Measurements from ENCODE around the gene POLR2J2. TPM values are rescaled to one million over a fixed set of nuclear protein-coding genes. Genes with fewer than 3 reads are reported as not detected.
A peak's percentile ranks its signal among the peaks of the same experiment; 100 is the strongest.
"Not testable (repeated sequence)": the region's sequence is repeated elsewhere in the genome, so short reads cannot be mapped to it uniquely, and the experiment has no call there.

Gene POLR2J2
- total and polyA plus RNA-seq, 10 of the 15 experiments (the other 5 are each of a cell fraction or from before 2014, with no cell fraction given), result 0.80 to 16.3 (median 6.6) TPM

DNA sequence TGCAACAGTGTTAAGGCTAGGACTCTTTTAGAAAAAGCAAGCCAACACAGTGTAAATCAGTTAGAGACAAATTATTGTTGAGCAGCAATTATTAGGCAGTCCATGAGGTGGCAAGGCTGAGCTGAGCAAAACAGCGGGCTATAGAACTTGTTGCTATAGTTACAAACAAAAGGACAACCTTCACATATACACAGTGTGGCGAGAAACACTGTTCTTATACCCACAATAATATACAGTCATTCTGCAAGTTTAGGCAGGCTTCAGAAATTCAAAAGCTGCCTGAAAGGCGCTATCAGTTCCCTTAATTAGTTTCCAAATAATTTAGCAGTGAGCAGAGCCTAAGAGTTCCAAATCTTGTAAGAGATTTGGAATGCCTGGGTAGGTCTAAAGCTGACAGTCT, 44.3 kb upstream of the POLR2J2 start:
- H3K27me3 ChIP-seq (replicated peaks in 1 of 2; ENCODE audit: control insufficient read depth in 2 of 2, insufficient read depth in 2 of 2, low read length in 1 of 2); H4K20me1 ChIP-seq (ENCODE audit: control insufficient read depth, insufficient read depth); H3K4me1 ChIP-seq (ENCODE audit: control insufficient read depth, insufficient read depth, low read length); H3K9ac ChIP-seq (ENCODE audit: control insufficient read depth, insufficient read depth, low read length); in situ Hi-C loops (cut with MboI); RAD21 ChIA-PET (ENCODE audit: unreplicated experiment); H3K4me3 ChIP-seq; POLR2A ChIA-PET; H3K79me2 ChIP-seq (ENCODE audit: control insufficient read depth, insufficient read depth, low read length); H3K36me3 ChIP-seq (ENCODE audit: control insufficient read depth in 2 of 2, insufficient read depth in 2 of 2, low read length in 1 of 2); intact Hi-C loops (cut with micrococcal nuclease; ENCODE audit: unreplicated experiment); H3K4me2 ChIP-seq (ENCODE audit: control insufficient read depth, insufficient read depth); H2AFZ ChIP-seq (ENCODE audit: control insufficient read depth, low read depth, low read length); SMC1A ChIA-PET (ENCODE audit: uncharacterized antibody, unreplicated experiment); BruUV-seq (replicated peaks); H3K27ac ChIP-seq (ENCODE audit: control insufficient read depth, insufficient read depth); H3K9me3 ChIP-seq (replicated peaks; ENCODE audit: control insufficient read depth, insufficient read depth, low read length): not testable (repeated sequence)
- peak; percentile 18 for FAIRE-seq
- ATAC-seq, result peak; percentile 68
- TF ChIP-seq MTA2 (IDR thresholded peaks at IDR 0.05; ENCODE audit: low read depth) (peak; percentile 43; the same call in 1 of the 2 replicates), DPF2 (IDR thresholded peaks at IDR 0.05) (0 out of 2 replicates have a peak, but pooled peaks have one; percentile 34), BMI1 (IDR thresholded peaks at IDR 0.05; ENCODE audit: borderline replicate concordance) (peak; percentile 72), RAD21 (IDR thresholded peaks at IDR 0.05; ENCODE audit: insufficient read depth, low read depth, low read length) (0 out of 2 replicates have a peak, but pooled peaks have one; percentile 15), JUNB (IDR thresholded peaks at IDR 0.05) (0 out of 2 replicates have a peak, but pooled peaks have one; percentile 18), IKZF2 (IDR thresholded peaks at IDR 0.05) (peak; percentile 21 to 37; a peak in 1 of 4 replicates), SPI1 (IDR thresholded peaks at IDR 0.05; ENCODE audit: borderline replicate concordance, insufficient read depth, low read depth, low read length) (peak; percentile 46; the same call in 1 of the 2 replicates)
- CTCF ChIA-PET, result interaction anchor here (1.1 kb wide), 1 partner anchor 33 kb away, joined by 3 read pairs; the partner anchor contains the start of gene FAM185A
- DNase-seq (ENCODE audit: low read depth, low spot score), result peak; percentile 15
- 3% methylated on average over 3 of the region's 3 CpGs for WGBS (ENCODE audit: insufficient coverage, insufficient replicate concordance, low lambda C conversion rate, missing lambda C conversion rate)

GRCh38 chr7:102714774-102715522, 43.5 kb upstream of the POLR2J2 start:
- H3K4me2 ChIP-seq (ENCODE audit: control insufficient read depth, insufficient read depth); SMC1A ChIA-PET (ENCODE audit: uncharacterized antibody, unreplicated experiment); H3K9ac ChIP-seq (ENCODE audit: control insufficient read depth, insufficient read depth, low read length); H3K36me3 ChIP-seq (ENCODE audit: control insufficient read depth in 2 of 2, insufficient read depth in 2 of 2, low read length in 1 of 2); in situ Hi-C loops (cut with MboI); H3K79me2 ChIP-seq (ENCODE audit: control insufficient read depth, insufficient read depth, low read length); H3K9me3 ChIP-seq (replicated peaks; ENCODE audit: control insufficient read depth, insufficient read depth, low read length); H3K4me3 ChIP-seq; BruUV-seq (replicated peaks); FAIRE-seq; RAD21 ChIA-PET (ENCODE audit: unreplicated experiment); intact Hi-C loops (cut with micrococcal nuclease; ENCODE audit: unreplicated experiment); H4K20me1 ChIP-seq (ENCODE audit: control insufficient read depth, insufficient read depth); DNase-seq (ENCODE audit: low read depth, low spot score); H3K27me3 ChIP-seq (replicated peaks in 1 of 2; ENCODE audit: control insufficient read depth in 2 of 2, insufficient read depth in 2 of 2, low read length in 1 of 2); POLR2A ChIA-PET; H3K4me1 ChIP-seq (ENCODE audit: control insufficient read depth, insufficient read depth, low read length): not testable (repeated sequence)
- H2AFZ ChIP-seq (ENCODE audit: control insufficient read depth, low read depth, low read length), result peak overlapping the region; percentile 7; the same call in 1 of the 2 replicates
- peak; percentile 29 for ATAC-seq
- CTCF ChIA-PET, result interaction anchor here (1.1 kb wide), 1 partner anchor 34 kb away, joined by 3 read pairs; the partner anchor contains the start of gene FAM185A
- H3K27ac ChIP-seq (ENCODE audit: control insufficient read depth, insufficient read depth), result peak overlapping the region; percentile 48; the same call in 1 of the 2 replicates
- 21% methylated on average over 3 of the region's 6 CpGs for WGBS (ENCODE audit: insufficient coverage, insufficient replicate concordance, low lambda C conversion rate, missing lambda C conversion rate)

DNA sequence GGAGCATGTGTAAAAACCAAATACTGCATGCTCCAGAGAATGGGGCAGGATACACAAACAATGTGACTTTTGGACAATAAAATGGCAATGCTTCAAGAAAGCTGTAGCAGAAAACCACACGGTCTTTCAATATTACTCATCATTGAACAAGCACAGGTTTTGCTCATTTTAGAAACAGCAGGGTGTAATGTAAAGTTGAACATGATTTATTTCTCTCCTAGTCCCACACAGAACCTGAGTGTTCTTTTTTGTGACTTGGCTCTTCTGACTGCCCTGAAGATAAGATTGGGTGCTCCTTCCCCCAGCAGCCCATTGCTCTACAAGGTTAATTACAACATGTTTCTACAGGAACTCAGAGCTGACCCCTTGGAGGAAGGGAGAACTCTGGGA, 42.2 kb upstream of the POLR2J2 start:
- SMC1A ChIA-PET (ENCODE audit: uncharacterized antibody, unreplicated experiment); H3K79me2 ChIP-seq (ENCODE audit: control insufficient read depth, insufficient read depth, low read length); H3K9me3 ChIP-seq (replicated peaks; ENCODE audit: control insufficient read depth, insufficient read depth, low read length); H3K27me3 ChIP-seq (replicated peaks in 1 of 2; ENCODE audit: control insufficient read depth in 2 of 2, insufficient read depth in 2 of 2, low read length in 1 of 2); BruUV-seq (replicated peaks); H2AFZ ChIP-seq (ENCODE audit: control insufficient read depth, low read depth, low read length); RAD21 ChIA-PET (ENCODE audit: unreplicated experiment); H4K20me1 ChIP-seq (ENCODE audit: control insufficient read depth, insufficient read depth); DNase-seq (ENCODE audit: low read depth, low spot score); intact Hi-C loops (cut with micrococcal nuclease; ENCODE audit: unreplicated experiment); H3K36me3 ChIP-seq (ENCODE audit: control insufficient read depth in 2 of 2, insufficient read depth in 2 of 2, low read length in 1 of 2); in situ Hi-C loops (cut with MboI); CTCF ChIA-PET; POLR2A ChIA-PET; H3K9ac ChIP-seq (ENCODE audit: control insufficient read depth, insufficient read depth, low read length); H3K4me1 ChIP-seq (ENCODE audit: control insufficient read depth, insufficient read depth, low read length): not testable (repeated sequence)
- FAIRE-seq, result peak; percentile 98
- Histone ChIP-seq H3K4me3 (peak overlapping the region; percentile 59; the same call in 1 of the 2 replicates), H3K27ac (ENCODE audit: control insufficient read depth, insufficient read depth) (peak overlapping the region; percentile 90; the same call in 1 of the 2 replicates), H3K4me2 (ENCODE audit: control insufficient read depth, insufficient read depth) (peak overlapping the region; percentile 92; the same call in 1 of the 2 replicates)
- no CpG with 5 or more reads among the region's 1 CpG for WGBS (ENCODE audit: insufficient coverage, insufficient replicate concordance, low lambda C conversion rate, missing lambda C conversion rate)
- peak; percentile 79 for ATAC-seq
